DMS 273 treated with DMSO at 0.1 percent for 48 hours (cell line): Measurements from ENCODE around the gene ROMO1.
"Not testable (repeated sequence)": the region's sequence is repeated elsewhere in the genome, so short reads cannot be mapped to it uniquely, and the experiment has no call there.

Experiments
- DNase-seq: peaks from one replicate; lab custom pipeline; 2025; lab: John Stamatoyannopoulos, UW

ROMO1 gene

GRCh38 chr20:35681960-35682359 is 17.2 kb upstream of the ROMO1 start:
- no peak for DNase-seq

DNA sequence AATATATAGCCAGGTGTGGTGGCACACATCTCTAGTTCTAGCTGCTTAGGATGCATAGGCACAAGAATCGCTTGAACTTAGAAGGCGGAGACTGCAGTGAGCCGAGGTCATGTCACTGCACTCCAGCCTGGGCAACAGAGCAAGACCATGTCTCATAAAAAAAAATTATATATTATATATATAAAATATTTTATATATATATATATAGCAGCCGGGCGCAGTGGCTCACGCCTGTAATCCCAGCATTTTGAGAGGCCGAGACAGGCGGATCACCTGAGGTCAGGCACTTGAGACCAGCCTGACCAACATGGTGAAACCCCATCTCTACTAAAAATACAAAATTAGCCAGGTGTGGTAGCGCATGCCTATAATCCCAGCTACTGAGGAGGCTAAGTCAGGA is 13.8 kb upstream of the ROMO1 start:
- not testable (repeated sequence) for DNase-seq

DNA sequence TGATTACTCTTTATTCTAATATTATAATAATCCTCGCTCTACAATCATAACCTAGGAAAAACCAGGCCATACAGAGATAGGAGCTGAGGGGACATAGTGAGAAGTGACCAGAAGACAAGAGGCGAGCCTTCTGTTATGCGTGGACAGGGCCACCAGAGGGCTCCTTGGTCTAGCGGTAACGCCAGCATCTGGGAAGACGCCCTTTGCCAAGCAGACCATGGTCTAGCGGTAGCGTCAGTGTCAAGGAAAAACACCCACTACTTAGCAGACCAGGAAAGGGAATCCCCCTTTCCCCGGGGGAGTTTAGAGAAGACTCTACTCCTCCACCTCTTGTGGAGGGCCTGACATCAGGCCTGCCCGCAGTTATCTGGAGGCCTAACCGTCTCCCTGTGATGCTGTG is 12.3 kb upstream of the ROMO1 start:
- DNase-seq = not testable (repeated sequence)

- no peak for DNase-seq
Observed at GRCh38 chr20:35690265-35690664, 8.9 kb upstream of the ROMO1 start.

DNA sequence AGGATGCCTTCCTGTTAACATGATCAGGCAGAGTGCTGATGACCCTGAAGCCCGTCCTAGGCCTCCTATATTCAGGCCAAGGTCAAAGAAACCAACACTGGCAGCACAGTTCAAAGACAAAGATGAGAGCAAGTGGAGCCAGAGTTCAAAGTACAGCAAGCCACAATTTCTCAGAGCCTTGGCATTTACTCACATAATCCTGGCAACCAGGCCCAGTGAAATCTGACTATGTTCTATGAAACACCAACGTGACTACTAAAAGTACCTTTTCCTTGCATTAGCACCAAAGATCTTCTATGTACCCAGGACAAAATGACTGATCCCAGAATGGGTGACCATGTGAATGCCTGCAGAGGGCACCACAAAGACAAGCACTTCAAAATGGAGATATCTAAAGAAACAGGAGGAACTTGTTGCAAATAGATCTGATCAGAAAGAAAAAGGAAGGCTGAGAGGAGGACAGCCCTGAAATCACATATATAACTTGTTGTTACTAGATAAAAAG is 3.9 kb upstream of the ROMO1 start:
- DNase-seq = no peak

GRCh38 chr20:35695978-35696377 is 3.2 kb upstream of the ROMO1 start:
- DNase-seq = no peak

DNA sequence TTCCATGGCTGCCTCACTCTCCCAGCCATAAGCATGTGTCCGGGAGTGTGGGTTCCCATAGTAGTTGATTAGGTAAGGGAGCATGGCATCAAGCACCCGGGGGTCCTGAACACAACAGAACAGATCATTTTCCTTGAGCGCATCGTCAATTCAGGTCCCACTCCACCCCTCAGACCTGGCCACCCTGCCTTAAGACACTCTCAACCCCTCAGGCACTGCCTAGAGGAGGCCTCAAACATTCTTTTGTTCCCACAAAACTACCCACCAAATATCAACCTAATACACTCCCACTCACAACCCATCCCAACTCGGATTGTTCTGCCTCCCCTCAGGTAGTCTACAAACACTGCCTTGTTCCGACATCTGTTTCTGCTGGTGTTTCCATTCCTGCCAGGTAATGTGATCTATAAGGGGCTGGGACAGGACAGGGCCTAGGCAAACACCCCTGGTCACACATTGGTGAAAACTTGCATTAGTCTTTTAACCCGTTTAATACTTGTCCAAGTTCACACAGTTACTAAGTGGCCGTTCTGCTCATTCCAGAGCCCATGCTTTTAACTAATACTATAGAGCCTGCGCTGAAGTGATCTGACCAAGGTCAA is 1.4 kb upstream of the ROMO1 start:
- no peak for DNase-seq

DNA sequence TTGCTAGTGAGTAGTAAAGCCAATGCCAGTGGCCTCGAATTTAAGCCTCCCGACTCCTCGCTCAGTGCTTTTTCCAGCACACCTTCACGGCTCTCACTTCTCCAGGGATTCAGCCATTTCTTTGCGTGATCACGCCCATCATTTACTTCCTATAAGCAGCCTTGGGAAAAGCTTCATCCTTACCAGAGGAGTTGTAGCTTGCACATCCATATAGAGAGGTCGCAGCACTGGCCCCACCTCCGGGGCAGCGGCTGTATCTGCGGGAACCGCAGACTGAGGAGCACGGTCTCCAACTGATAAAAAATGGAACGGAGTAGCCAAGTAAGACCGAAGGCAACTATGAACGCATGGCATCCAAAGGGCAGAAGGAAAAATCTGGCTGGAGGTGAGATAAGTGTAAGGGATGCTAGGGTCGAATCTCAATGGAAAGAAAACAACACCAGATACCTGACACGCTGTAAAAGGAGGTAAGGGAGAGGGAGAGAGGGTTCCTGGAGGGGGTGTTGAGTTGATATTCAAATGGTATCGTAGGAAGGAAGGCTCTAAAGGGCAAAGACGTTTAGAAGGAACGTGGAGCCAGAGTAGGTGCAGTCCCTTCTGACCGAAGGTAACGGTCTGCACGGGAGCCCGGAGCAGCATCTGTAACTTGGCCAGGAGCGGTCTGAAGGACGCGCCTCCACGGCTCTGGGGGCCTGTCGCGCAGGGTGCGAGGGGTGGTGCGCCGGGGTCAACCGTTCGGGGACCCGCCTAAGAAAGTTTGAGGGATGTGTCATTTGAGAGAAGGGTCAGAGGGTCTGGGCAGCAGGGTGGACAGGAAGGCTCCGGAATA is 693 bp upstream of the ROMO1 start:
- no peak for DNase-seq

GRCh38 chr20:35699957-35700624 is 886 bp downstream of the ROMO1 start:
- DNase-seq = no peak

DNA sequence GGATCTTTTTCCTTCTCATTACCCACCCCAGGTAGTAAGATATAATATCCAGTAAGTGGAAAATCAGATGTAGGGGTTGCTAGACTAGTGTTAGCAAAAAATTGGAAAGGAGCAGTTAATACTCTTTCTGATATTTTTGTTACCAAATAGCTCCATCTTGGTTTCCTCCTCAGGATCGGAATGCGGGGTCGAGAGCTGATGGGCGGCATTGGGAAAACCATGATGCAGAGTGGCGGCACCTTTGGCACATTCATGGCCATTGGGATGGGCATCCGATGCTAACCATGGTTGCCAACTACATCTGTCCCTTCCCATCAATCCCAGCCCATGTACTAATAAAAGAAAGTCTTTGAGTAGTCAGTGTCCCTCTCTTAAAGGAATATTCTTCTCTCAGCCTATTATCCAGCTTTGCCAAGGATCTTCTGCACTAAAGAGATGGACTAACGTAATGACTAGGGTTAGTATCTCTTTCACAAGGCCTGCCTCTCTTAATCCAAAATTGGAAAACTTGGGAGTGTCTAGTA is 1.5 kb downstream of the ROMO1 start:
- DNase-seq = no peak

GRCh38 chr20:35702051-35702823 is 3.0 kb downstream of the ROMO1 start:
- no peak for DNase-seq

DNA sequence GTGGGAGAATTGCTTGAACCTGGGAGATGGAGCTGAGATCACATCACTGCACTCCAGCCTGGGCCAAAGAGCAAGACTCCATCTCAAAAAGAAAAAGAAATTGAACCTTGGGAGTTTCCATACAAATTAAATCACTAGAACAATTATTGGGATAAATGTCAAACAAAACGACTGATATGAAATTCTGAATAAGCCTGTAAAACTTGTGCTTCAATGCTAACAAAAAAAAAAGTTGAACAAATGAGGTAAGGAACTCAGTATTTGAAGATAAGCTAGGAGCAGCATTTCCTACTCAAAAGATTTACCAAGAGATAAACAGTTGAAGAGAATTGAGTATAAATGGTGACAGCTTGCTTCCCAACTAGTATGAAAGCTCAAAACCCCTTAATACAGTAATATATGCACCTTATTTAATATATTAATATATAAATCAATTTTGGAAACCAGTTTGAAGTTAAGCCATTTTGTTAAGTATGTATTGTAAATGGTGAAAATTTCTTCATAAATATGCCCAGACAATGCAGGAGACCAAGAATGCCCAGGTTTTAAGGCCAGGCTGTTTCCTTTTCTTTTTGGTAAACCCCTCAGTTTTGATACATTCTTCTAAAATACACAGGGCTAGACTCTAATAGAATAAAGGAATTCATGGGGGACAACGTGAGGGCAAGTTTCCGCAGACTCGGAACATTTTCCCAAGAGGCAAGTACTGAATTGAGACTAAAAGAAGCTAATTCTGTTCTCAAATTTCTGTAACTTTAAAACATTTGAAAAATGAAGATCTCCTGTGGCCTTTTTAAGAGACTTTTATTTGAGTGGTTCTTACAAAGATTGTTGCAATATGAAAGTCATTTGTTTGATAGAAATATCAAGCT is 3.9 kb downstream of the ROMO1 start:
- no peak for DNase-seq

GRCh38 chr20:35704514-35705261 is 5.5 kb downstream of the ROMO1 start:
- no peak for DNase-seq

GRCh38 chr20:35705894-35706293 is 6.7 kb downstream of the ROMO1 start:
- DNase-seq = not testable (repeated sequence)

DNA sequence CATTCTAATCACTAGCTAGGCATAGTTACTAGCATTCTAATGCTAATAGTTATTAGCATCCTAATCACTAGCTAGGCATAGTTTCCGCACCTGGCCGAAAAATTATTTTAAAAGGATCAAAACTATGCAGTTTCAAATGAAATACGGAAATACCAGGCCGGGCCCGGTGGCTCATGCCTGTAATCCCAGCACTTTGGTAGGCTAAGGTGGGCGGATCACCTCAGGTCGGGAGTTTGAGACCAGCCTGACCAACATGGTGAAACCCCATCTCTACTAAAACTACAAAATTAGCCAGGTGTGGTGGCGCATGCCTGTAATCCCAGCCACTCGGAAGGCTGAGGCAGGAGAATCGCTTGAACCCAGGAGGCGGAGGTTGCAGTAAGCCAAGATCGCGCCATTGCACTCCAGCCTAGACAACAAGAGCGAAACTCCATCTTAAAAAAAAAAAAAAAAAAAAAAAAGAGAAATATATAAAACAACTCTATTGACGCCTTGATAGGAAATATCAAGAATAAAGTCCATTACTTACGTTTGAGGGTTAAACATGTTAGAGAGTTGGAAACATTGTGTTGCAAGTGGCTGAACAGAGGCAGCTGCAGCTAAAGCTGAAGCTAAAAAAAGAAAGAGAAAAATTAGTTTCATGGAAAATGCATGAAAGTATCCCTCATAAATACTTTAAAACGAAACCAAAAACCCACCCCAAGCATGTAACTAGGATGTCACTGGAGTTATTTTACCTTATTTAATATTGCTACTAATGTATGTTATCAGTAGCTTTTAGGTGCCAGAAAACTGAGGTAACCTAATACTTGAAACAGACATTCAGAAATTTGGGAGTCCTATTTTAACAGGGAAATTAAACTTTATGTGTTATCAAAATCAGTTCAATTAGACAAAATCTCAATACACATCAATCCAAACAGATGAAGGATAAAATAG is 7.7 kb downstream of the ROMO1 start:
- DNase-seq = not testable (repeated sequence)

- no peak for DNase-seq
Observed at GRCh38 chr20:35708502-35708901, 9.3 kb downstream of the ROMO1 start.

DNA sequence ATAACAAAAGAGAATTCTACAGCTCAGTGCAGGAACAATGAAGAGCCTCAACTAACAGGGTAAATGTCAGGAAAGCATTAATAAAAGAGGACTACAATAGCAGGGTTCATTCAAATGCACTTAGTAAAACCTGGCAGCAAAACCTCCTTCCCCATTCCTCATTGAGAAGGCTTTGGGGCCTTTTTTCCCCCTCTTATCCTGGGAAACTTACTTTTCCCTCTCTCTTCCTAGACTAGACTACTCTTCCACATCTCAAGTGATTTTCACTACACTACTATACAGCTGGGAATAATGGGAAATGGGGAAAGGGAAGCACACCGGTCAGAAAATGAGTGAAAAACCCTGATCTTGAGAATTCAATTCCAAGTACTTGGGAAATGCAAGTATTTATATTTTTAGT is 10.1 kb downstream of the ROMO1 start:
- no peak for DNase-seq

GRCh38 chr20:35710039-35710438 is 10.8 kb downstream of the ROMO1 start:
- no peak for DNase-seq
